Calu3 (cell line): ENCODE measurements around the gene SMARCA4. TPM values are rescaled to one million over a fixed set of nuclear protein-coding genes. Genes with fewer than 3 reads are reported as not detected.

Experiments used
- BruUV-seq: library from RNA; stranded (reverse); fragments of 400-500 nt; replicated peaks from 2 replicates; lab custom pipeline; 2021; lab: Mats Ljungman, UMichigan
- CTCF ChIA-PET: fragments of 300-600 bp; sonication (Branson Sonifier 250); formaldehyde crosslinking; loops from one replicate; lab custom pipeline; 2022; ENCODE audit warnings: antibody characterized with exemption; lab: Charles Lee
- DNase-seq: peaks from one replicate; pipeline ENCODE4 v3.0.0; 2022
- H3K27ac Mint-ChIP-seq: one replicate; pipeline ENCODE4 v1.8.0; 2022; ENCODE audit warnings: mixed read lengths; ENCODE audit not compliant: unreplicated experiment
- H3K27me3 Mint-ChIP-seq: one replicate; pipeline ENCODE4 v1.8.0; 2022; ENCODE audit warnings: mixed read lengths; ENCODE audit not compliant: unreplicated experiment
- H3K36me3 Mint-ChIP-seq: one replicate; pipeline ENCODE4 v1.8.0; 2022; ENCODE audit warnings: mild to moderate bottlenecking, moderate library complexity, mixed read lengths; ENCODE audit not compliant: insufficient read depth, unreplicated experiment
- H3K4me1 Mint-ChIP-seq: one replicate; pipeline ENCODE4 v1.8.0; 2022; ENCODE audit warnings: mild to moderate bottlenecking, low read depth, mixed read lengths; ENCODE audit not compliant: unreplicated experiment
- H3K4me3 Mint-ChIP-seq: one replicate; pipeline ENCODE4 v1.8.0; 2022; ENCODE audit warnings: mild to moderate bottlenecking, low read depth, moderate library complexity, mixed read lengths; ENCODE audit not compliant: unreplicated experiment
- H3K9me3 Mint-ChIP-seq: one replicate; pipeline ENCODE4 v1.8.0; 2022; ENCODE audit warnings: low read depth, mixed read lengths; ENCODE audit not compliant: unreplicated experiment
- intact Hi-C: fragments of 100-400 bp; cut with micrococcal nuclease; formaldehyde crosslinking; loops from one replicate; pipeline ENCODE4 v1.10.0; 2022; ENCODE audit not compliant: unreplicated experiment
- total RNA-seq: library from RNA; stranded (reverse); gene quantifications from 2 replicates; pipeline ENCODE4 v1.2.3, GENCODE V29; 2022
- TF ChIP-seq, protein P1 (sequence below): fragments of 200-600 bp; IDR thresholded peaks from one replicate; pipeline ENCODE4 v1.8.0; 2022; ENCODE audit warnings: antibody characterized with exemption; ENCODE audit not compliant: unreplicated experiment

The SMARCA4 gene
- total RNA-seq, 1 experiment from 2014 or later = 116 TPM

DNA sequence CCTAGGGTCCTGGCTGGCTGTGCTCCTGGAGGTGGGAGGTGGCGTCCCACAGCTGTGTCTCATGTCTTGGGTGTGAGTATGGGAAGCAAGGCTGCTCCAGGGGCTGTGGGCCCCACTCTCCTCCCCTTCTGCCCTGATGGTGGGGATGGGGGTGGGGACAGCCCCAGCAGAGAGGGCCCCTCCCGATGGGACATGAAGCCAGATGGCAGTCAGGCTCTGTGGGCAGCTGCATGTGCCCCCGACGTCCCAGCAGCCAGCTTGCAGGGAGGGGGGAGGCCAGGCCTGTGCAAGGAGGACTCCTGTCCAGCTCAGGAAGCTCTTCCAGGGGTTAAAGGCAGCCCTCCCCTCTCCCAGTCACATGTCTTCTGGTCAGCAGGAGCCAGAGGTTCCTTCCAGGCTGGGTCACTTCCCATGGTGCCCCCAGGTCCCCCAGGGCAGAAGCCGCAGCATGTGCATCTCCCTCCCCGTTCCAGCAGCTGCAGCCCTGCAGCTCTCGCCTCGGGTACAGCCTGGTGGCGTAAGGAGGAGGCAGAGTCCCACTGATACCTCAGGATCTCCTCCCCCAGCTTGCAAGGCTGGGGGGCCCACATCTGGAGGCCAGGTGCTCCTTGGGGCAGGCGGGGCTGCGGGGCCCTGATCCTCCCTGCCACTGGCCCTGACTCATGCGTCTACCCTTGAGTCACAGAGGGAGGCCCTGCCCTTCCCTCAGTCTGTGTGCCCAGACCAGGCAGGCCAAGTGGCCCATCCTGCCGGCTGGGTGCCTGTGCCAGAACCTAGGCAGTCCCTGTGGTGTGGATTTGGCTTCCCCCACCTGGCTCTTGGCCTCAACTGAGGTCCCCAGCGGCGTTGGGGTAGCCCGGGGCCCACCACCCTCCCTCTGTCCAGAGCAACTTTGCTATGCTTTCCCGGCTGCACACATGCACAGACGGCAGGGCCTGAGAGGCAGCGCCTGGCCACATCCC is 45.4 kb upstream of the SMARCA4 start:
- H3K4me3 Mint-ChIP-seq = no peak overlapping the region
- H3K36me3 Mint-ChIP-seq = peaks cover 29% of the 10 kb centered on the region
- H3K4me1 Mint-ChIP-seq = no peaks in the 10 kb centered on the region
- no peak for DNase-seq
- intact Hi-C loops = no loop called here
- TF ChIP-seq, protein P1, sequence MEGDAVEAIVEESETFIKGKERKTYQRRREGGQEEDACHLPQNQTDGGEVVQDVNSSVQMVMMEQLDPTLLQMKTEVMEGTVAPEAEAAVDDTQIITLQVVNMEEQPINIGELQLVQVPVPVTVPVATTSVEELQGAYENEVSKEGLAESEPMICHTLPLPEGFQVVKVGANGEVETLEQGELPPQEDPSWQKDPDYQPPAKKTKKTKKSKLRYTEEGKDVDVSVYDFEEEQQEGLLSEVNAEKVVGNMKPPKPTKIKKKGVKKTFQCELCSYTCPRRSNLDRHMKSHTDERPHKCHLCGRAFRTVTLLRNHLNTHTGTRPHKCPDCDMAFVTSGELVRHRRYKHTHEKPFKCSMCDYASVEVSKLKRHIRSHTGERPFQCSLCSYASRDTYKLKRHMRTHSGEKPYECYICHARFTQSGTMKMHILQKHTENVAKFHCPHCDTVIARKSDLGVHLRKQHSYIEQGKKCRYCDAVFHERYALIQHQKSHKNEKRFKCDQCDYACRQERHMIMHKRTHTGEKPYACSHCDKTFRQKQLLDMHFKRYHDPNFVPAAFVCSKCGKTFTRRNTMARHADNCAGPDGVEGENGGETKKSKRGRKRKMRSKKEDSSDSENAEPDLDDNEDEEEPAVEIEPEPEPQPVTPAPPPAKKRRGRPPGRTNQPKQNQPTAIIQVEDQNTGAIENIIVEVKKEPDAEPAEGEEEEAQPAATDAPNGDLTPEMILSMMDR = no peak
- CTCF ChIA-PET = interaction anchor here (0.5 kb wide), 1 partner anchor 95 kb away, joined by 4 read pairs; no protein-coding TSS in a partner anchor
- H3K27me3 Mint-ChIP-seq = no peaks in the 10 kb centered on the region
- no peak overlapping the region for H3K27ac Mint-ChIP-seq
- no peaks in the 10 kb centered on the region for H3K9me3 Mint-ChIP-seq
- BruUV-seq = no TSS peak

DNA sequence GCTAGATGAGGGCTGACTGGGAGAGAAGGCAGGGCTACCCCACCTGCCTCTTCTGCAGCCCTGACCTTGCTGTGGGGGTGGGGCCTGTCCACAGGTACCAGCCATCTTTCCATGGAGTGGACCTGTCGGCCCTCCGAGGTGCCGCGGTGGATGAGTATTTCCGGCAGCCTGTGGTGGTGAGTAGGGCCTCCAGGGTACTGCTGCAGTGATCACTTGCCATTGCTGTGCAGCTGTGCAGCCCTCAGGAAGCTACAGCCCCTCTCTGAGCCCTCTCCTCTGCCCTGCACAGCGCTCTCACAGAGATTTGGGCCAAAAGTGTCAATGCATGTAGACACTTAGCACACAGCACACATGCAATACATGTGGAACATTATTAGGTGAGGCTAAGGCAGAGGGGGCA is 44.2 kb upstream of the SMARCA4 start:
- BruUV-seq = no TSS peak
- H3K36me3 Mint-ChIP-seq = peaks cover 34% of the 10 kb centered on the region
- H3K27ac Mint-ChIP-seq = no peak overlapping the region
- TF ChIP-seq, protein P1 = no peak
- no peak overlapping the region for H3K4me3 Mint-ChIP-seq
- H3K9me3 Mint-ChIP-seq = no peaks in the 10 kb centered on the region
- no peaks in the 10 kb centered on the region for H3K4me1 Mint-ChIP-seq
- no peaks in the 10 kb centered on the region for H3K27me3 Mint-ChIP-seq
- DNase-seq = no peak
- CTCF ChIA-PET = no interaction called here
- intact Hi-C loops = no loop called here

DNA sequence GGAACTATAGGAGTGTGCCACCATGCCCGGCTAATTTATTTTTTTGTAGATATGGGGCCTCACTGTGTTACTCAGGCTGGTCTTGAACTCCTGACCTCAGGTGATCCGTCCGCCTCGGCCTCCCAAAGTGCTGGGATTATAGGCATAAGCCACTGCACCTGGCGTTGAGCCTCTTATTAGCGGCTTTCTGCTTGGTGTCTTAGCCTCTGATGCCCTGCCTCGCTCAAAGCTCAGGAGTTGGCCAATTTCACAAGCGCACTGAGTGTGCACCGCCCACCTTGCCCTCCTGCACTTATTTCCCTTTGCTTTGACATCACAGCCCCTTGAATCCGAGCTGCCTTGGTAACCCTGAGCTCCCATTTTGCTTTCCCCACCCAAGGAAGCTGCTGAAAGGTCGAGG is 42.5 kb upstream of the SMARCA4 start:
- H3K9me3 Mint-ChIP-seq = no peaks in the 10 kb centered on the region
- no peak overlapping the region for H3K4me3 Mint-ChIP-seq
- CTCF ChIA-PET = no interaction called here
- no TSS peak for BruUV-seq
- DNase-seq = no peak
- H3K36me3 Mint-ChIP-seq = peaks cover 37% of the 10 kb centered on the region
- intact Hi-C loops = no loop called here
- no peaks in the 10 kb centered on the region for H3K27me3 Mint-ChIP-seq
- no peaks in the 10 kb centered on the region for H3K4me1 Mint-ChIP-seq
- TF ChIP-seq, protein P1 = no peak
- no peak overlapping the region for H3K27ac Mint-ChIP-seq

DNA sequence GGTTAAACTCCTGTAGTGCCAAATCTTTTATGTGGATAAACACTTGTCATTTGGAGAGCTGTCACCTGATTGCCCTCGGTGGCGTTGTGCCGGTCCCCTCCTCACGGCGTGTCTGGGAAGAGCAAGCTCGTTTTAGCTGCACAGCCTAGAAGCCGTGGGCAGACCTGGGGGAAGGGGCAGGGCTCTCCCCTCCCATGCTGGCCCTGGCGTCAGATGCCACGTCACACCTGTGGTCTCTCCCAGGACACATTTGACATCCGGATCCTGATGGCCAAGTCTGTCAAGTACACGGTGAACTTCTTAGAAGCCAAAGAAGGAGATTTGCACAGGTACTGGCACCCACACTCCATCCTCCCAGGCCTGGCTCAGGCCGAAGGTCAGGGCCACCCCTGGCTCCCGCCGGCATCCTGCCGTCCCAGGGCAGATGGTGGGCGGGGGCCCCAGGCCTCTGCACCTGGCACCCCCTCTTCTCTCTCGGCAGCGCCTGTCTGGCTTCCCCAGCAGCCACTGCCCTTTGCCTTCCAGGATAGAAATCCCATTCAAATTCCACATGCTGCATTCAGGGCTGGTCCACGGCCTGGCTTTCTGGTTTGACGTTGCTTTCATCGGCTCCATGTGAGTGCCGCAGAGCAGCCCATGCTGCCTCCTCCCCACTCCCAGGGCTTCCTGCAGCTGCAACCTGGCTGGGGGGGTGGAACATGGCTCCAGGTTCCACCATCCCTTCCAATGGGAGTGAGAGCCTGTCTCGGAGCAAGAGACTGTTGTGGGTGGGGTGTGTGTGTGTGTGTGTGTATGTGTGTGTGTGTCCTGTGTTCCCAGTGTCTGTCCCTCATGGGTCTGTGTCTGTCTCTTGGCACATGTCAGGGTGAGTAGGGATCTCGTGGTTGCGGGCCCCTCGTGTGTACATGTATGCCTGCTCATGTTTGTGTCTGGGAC is 41.2 kb upstream of the SMARCA4 start:
- Mint-ChIP-seq H3K36me3 (peaks cover 42% of the 10 kb centered on the region), H3K4me3 (no peak overlapping the region), H3K9me3 (no peaks in the 10 kb centered on the region), H3K27me3 (no peaks in the 10 kb centered on the region), H3K27ac (no peak overlapping the region), H3K4me1 (no peaks in the 10 kb centered on the region)
- BruUV-seq = no TSS peak
- no peak for DNase-seq
- intact Hi-C loops = no loop called here
- TF ChIP-seq, protein P1 = no peak
- CTCF ChIA-PET = interaction anchor here (0.6 kb wide), 1 partner anchor 47 kb away, joined by 4 read pairs; no protein-coding TSS in a partner anchor
